RKO (cell line): ENCODE data around the gene CALHM1.

Experiments
- DNase-seq: peaks from one replicate; pipeline ENCODE4 v3.0.0-alpha.2; 2016; ENCODE audit warnings: low spot score

CALHM1 gene

DNA sequence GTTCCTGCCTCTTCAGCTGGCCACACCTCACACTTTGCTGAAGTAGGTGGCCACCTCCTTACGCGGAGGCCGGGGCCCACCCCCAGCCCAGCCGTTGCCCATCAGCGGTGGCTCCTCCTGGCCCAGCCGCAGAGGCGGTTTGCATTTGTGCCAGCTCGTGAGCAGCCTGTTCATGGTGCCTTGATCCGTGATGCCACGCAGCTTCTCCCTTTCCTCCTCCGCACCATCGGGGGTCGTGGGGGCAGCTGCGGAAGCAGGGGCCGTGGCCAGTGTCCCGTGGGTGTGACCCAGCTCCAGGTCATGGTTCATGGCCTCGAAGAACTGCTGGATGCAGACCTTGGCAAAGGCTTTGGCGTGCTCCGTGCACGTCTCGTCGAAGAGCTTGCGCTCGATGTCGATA is 3.5 kb downstream of the CALHM1 start:
- no peak for DNase-seq

DNA sequence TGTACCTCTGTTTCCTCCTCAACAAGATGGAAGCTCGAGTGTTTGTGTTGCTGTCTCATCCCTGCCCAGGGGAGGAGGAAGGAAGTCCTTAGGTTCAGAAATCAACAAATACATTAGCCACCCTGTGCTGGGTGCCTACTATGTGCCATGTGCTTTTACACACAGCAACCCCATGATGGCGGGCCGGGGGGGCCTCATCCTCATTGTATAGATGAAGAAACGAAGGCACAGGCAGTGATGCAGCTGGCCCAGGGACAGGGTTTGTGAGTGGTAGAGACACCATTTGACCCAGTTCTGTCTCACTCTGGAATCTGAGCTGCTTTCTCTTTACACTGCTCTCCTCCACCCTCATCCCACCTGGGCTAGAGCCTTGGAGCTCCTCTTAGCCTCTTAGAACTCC is 4.7 kb downstream of the CALHM1 start:
- no peak for DNase-seq

GRCh38 chr10:103452506-103453230 is 6.0 kb downstream of the CALHM1 start:
- no peak for DNase-seq

- no peak for DNase-seq
These were observed 6.7 kb downstream of the CALHM1 start, which contains the start of gene CALHM2 for GRCh38 chr10:103451831-103452505. TSS of gene CALHM2 (minus strand) at chr10:103452370. CDS start at chr10:103449941, 2,429 bp downstream.

DNA sequence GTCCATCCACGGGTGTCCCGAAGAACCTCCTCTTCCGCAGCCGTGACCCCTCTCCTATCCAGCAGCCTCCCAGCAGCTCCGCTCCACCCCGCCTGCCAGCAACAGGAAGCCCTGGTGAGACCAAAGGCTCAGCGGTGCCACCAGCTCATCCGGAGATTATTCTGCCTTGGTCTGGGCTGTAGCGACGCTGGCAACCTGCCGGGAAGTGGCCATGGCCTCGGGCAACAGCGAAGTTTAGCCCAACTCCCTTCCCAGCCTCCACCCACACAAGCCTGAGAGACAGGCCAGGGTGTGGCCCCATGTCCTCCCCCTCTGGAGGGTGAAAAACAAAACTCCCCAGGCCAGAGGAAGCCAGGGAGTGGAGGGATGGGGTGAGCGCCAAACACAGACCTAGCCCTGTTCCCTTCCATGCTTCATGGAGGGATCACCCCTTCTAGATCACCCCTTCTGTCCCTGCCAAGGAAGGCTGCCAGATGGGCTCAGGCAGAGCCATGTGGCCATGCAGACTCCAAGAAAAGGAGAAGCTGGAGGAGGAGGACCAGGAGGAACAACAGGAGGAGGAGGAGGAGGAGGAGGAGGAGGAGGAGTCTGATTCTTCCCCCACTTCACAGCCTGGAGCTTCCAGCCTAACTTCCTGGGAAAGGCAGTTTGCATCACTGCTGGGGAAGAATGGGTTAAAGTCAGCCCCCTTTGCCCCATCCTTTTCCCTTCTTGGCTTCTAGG is 7.4 kb downstream of the CALHM1 start:
- DNase-seq, result no peak

GRCh38 chr10:103450201-103450695 is 8.5 kb downstream of the CALHM1 start:
- DNase-seq, result no peak

GRCh38 chr10:103449208-103450144 is 9.2 kb downstream of the CALHM1 start:
- DNase-seq, result no peak

DNA sequence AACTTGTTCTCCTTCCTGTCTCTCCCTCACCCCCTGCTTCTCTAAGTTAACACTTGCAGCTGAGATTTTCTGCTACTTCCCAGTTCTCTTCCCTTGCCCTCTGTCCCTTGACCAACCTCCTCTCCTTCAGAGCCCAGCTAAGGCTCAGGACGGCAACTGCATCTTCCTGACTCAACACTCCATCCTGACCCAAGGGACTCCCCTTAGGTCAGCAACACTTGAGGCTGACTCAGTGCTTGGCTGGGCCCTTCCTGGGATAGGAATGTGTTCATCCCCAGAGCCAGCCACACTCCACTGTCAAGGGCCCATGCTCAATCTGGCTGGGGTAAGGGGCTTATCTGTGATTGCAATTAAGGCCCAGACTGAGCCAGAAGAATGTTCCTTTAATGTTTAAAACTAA is 10.0 kb downstream of the CALHM1 start:
- peak; percentile 49 for DNase-seq

DNA sequence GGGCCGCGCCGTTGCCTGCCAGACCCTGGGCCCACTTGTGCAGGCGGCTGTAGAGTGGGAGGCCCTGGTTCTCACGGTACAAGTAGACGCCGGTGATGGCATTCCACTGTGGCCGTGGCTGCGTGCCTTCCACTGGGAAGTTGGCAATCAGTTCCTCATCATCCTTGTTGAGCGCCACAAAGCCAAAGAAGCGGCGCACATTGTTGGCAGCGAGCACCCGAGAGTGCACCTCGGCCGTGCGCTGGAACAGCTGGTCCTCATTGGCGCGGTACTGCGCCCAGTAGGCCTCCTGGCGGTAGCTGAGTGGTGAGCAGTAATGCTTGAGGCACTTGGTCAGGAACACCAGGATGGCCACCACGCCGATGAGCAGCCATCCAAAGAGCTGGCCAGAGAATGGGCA is 11.5 kb downstream of the CALHM1 start:
- DNase-seq, result no peak

DNA sequence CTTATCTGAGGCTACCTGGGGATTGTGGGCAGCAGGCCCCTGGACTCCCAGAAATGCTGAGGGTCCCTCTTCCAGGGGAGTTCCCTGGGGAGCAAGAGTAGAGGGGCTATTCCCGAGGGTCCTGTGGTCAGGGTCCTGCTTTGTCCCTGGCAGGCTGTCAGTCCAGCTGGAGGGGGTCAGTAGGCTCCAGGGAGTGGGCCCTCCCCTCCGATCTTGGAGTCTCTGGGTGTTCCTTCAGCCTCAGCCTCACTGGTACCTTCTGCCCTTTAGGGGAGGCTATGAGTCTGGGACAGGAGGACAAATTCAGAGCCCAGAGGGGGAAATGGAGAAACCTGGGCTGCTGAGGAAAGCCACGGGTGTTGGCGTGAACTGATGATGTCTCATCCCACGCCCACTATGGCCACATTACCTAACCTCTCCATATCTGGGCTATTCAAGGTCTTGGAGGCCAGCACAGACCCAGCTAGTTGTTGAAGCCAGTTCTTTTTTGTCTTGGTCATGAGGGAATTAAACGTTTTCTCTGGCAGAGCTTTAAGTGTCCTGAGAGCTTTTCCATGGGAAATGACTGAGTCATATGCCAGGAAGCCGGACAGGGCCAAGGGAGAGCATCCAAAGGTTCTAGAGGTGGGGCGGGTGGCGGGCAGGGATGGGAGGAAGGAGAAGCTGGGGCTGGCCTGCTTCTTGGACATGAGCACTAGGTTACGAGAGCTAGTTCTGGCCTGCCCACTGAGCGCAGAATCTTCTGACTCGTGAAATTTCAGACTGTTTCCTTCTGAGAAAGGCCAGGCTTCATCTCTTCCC is 12.7 kb downstream of the CALHM1 start:
- no peak for DNase-seq

DNA sequence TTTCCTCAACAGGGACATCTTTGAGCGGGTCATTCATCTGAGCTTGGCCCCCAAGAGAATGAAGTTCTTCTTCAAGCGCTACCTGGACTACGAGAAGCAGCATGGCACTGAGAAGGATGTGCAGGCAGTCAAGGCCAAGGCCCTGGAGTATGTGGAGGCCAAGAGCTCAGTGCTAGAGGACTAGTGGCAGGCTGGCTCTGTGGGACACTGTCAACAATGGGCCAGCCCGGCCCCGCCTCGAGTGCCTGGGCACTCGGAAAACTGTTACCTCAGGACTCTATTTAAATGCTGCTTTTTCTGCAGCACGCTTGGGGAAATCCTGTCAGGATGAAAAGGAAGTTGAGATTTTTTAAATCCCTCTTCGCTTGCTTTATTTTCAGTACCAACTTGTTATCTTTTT is 13.3 kb downstream of the CALHM1 start:
- DNase-seq, result no peak

- no peak for DNase-seq
These were observed 14.2 kb downstream of the CALHM1 start for GRCh38 chr10:103444478-103444877.

DNA sequence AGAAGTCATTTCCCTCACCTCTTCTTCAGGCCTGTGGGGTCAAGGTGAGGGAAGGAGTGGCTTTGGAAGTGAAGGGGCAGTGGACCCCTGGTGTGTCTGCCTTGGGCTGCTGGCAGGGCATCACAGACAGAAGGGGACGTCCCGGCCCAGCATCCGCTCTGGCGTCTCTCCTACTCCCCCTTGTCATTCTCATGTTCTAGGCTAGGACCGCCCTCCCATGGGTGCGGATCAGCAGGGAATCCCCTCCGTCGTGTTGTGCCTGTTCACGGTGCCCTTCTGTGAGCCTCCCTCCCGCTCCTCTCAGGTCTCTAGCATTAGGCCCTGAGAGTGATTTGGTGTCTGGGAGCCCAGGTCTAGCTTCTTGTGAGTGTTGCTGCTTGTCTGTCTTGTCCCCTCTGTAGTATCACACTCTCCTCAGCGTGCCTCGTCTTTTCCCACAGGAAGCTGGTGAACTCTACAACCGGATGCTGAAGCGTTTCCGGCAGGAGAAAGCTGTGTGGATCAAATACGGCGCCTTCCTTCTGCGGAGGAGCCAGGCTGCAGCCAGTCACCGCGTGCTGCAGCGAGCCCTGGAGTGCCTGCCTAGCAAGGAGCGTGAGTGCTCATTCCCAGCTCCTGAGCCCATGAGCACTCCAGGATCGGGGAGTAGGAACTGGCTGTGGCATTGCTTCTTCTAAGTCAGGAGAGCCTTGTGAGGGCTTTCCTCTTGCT is 15.1 kb downstream of the CALHM1 start:
- no peak for DNase-seq

DNA sequence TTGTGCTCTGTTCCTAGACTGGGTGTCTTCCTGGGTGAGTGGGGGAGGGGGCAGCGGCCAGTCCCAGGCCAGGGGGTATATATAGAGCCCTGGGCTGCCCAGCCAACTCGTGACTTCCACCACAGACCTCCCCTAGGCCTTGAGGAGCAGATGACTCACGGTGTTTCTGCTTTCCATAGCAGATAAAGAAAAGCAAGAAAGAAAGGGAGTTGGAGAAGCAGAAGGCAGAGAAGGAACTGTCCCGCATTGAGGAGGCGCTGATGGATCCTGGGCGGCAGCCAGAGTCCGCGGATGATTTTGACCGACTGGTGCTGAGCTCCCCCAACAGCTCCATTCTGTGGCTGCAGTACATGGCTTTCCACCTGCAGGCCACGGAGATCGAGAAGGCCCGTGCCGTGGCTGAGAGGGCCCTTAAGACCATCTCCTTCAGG is 16.7 kb downstream of the CALHM1 start:
- DNase-seq, result no peak

- DNase-seq, result no peak
These were observed 17.1 kb downstream of the CALHM1 start for GRCh38 chr10:103441611-103442010.

DNA sequence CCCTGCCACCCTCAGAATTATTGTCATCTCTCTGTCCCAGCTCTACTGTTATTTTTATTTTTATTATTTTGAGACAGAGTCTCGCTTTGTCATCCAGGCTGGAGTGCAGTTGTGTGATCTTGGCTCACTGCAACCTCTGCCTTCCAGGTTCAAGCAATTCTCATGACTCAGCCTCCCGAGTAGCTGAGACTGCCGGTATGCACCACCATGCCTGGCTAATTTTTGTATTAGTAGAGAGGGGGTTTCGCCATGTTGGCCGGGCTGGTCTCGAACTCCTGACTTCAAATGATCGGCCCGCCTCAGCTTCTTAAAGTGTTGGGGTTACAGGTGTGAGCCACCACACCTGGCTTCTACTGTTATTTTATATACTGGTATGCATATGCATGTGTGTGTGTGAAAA is 17.5 kb downstream of the CALHM1 start:
- DNase-seq, result no peak

DNA sequence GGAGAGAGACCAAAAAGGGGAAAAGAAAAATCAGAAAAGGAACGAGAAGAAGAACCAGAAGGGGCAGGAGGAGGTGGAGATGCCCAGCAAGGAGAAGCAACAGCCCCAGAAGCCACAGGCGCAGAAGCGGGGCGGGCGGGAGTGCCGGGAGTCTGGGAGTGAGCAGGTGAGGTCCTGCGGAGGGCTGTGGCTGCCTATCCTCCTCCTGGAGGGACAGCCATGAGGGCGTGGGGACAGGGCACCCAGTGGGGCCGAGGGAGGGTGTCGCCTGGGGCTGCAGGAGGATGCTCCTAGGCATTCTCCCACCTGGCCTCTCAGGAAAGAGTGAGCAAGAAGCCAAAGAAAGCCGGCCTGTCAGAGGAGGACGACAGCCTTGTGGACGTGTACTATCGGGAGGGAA is 18.3 kb downstream of the CALHM1 start:
- DNase-seq, result no peak

DNA sequence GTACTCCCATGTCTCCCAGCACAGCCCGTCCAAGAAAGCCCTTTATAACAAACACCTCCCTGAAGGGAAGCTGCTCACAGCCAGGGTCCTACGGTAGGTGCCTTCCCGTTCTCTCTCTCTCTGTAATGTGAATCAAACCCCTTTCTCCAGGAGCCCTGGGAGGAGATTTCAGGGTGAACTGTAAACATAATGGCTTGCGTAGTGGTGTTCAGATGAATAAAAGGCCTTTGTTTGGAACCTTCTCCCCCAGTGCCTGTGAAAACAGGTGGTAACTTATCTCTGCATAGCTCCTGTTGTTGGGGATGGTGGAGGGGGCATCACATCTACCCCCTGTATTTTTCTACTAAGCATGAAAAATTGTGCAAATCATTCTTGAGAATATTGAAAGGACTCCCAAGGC is 18.9 kb downstream of the CALHM1 start:
- no peak for DNase-seq

DNA sequence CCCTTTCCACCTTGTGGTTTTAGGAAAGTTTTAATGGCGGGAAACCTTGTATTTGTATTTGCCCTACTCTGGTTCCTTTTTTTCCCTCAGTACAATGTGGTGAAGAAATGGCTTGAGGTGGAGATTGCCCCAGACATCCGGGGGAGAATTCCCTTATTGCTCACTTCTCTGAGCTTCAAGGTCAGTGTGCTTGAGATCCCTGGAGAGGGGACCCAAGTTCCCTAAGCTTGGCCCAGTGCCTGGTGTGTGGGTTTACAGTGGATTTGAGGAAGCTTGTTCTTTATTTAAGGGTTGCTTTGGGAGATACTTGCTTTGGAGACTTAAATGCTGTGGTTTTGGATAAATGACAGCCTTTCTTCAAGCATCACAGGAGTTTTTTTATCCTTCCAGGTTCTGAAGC is 24.8 kb downstream of the CALHM1 start:
- no peak for DNase-seq

DNA sequence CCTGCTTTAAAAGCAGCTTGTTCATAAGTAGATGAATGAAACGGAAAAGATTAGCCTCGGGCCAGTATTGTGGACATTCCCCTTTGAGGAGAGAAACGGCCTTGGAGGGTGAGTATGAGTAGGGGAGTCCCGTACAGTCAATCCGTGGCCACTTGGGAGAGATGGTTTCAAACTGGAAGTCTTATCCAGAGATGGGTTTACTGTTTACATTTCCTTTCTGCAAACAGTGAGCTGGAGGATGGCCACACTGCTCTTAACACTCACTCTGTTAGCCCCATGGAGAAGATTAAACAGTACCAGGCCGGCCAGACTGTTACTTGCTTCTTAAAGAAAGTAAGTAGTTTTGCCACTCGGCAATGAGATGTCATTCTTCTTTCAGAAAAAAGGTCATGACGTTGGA is 26.8 kb downstream of the CALHM1 start:
- DNase-seq, result no peak
